ENCODE measurements around the gene CLSTN2. TPM values are rescaled to one million over a fixed set of nuclear protein-coding genes. Genes with fewer than 3 reads are reported as not detected.

The CLSTN2 gene
- total RNA-seq, 1 donor from 2014 or later = 65.0 TPM

DNA sequence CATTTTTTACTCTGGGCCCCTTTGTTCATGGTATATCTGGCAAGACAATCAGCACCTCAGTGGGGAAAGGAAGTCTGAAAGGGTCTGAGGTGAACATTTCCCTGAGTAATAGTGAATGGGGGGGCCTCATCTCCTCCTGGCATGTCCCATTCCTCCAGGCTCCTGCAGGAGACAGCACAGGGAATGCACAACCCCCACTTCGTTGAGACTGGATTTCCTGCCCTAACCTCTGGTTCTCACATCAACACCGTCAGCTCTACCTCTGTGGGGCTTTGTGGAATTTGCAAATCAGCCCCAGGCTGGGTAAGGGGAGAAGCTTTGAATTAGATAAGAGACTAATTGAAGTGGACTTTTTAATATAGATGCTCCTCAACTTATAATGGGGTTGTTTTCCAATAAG is 574.5 kb downstream of the CLSTN2 start:
- H3K36me3 Mint-ChIP-seq (ENCODE audit: low read depth) = peaks cover 3% of the 10 kb centered on the region
- DNase-seq (ENCODE audit: low spot score) = no peak
- peaks cover 32% of the 10 kb centered on the region for H3K4me1 Mint-ChIP-seq (ENCODE audit: low read depth)
- peaks cover 9% of the 10 kb centered on the region for H3K9me3 Mint-ChIP-seq (ENCODE audit: low read depth)
- H3K4me3 Mint-ChIP-seq (ENCODE audit: unreplicated experiment) = no peak overlapping the region
- H3K27ac Mint-ChIP-seq (ENCODE audit: unreplicated experiment) = no peak overlapping the region
- TF ChIP-seq, protein P1, sequence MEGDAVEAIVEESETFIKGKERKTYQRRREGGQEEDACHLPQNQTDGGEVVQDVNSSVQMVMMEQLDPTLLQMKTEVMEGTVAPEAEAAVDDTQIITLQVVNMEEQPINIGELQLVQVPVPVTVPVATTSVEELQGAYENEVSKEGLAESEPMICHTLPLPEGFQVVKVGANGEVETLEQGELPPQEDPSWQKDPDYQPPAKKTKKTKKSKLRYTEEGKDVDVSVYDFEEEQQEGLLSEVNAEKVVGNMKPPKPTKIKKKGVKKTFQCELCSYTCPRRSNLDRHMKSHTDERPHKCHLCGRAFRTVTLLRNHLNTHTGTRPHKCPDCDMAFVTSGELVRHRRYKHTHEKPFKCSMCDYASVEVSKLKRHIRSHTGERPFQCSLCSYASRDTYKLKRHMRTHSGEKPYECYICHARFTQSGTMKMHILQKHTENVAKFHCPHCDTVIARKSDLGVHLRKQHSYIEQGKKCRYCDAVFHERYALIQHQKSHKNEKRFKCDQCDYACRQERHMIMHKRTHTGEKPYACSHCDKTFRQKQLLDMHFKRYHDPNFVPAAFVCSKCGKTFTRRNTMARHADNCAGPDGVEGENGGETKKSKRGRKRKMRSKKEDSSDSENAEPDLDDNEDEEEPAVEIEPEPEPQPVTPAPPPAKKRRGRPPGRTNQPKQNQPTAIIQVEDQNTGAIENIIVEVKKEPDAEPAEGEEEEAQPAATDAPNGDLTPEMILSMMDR (IDR thresholded peaks at IDR 0.05) = no peak
- no peaks in the 10 kb centered on the region for H3K27me3 Mint-ChIP-seq (ENCODE audit: low read depth)

DNA sequence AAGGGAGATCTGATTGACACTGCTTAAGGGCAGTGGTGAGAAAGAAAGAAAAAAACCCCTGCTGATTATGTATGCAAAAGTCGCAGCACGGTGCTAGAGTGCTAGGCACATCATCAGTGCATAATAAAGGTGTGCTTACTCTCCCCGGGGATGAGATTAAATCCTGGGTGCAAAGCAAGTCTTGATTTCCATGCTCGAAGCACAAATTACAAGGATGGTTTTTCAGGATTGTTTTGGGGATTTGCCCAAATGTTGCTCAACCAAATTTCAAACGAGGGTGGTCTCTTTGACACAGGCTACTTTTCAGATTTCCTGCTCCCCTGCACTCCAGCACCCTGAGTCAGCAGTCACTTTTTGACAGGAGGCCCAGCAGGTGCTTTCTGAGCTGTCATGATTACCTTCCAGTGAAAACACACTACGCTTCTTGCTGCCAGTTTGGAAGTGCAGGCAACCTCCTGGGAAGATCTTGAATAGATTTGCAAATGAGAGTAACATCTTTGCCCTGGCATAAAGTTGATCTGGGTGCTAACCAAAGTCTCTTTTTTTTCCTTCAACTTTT is 575.4 kb downstream of the CLSTN2 start:
- peaks cover 3% of the 10 kb centered on the region for H3K36me3 Mint-ChIP-seq (ENCODE audit: low read depth)
- TF ChIP-seq, protein P1 (IDR thresholded peaks at IDR 0.05) = no peak
- no peak overlapping the region for H3K27ac Mint-ChIP-seq (ENCODE audit: unreplicated experiment)
- peaks cover 24% of the 10 kb centered on the region for H3K4me1 Mint-ChIP-seq (ENCODE audit: low read depth)
- H3K27me3 Mint-ChIP-seq (ENCODE audit: low read depth) = no peaks in the 10 kb centered on the region
- peaks cover 15% of the 10 kb centered on the region for H3K9me3 Mint-ChIP-seq (ENCODE audit: low read depth)
- H3K4me3 Mint-ChIP-seq (ENCODE audit: unreplicated experiment) = no peak overlapping the region
- no peak for DNase-seq (ENCODE audit: low spot score)

DNA sequence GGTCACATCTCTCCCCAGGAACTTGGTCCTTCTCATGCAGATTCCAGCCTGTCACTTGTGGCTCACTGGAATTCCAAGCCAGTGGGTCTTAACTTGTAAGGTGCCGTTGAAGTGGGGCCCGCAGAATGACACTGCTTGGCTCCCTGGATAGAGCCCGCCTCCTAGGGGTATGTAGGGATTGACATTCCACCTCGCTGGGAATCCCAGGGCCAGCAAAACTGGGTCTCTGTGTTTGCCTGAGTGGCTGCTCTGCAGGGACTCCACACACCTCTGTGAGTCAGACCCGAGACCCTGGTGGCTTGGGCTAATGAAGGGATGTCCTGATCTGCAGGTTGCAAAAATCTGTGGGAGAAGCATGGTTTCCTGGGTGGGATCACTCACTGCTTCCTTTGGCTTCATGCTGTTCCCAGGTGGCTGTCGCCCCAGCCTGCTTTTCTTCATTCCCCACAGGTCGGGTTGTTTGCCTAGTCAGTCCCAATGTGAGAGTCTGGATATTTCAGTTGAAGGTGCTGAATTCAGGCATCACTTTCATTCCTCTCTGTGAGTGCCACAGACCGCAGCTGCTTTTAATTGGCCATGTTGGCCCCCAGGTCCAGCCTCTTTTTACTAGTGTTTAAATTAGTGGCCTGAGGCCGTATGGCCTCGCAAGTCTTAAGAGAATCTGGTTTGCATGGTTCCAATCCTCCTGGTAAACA is 586.9 kb downstream of the CLSTN2 start:
- no peak for DNase-seq (ENCODE audit: low spot score)
- H3K27ac Mint-ChIP-seq (ENCODE audit: unreplicated experiment) = no peak overlapping the region
- peaks cover 47% of the 10 kb centered on the region for H3K9me3 Mint-ChIP-seq (ENCODE audit: low read depth)
- H3K36me3 Mint-ChIP-seq (ENCODE audit: low read depth) = peaks cover 37% of the 10 kb centered on the region
- TF ChIP-seq, protein P1 (IDR thresholded peaks at IDR 0.05) = no peak
- no peaks in the 10 kb centered on the region for H3K27me3 Mint-ChIP-seq (ENCODE audit: low read depth)
- peaks cover 27% of the 10 kb centered on the region for H3K4me1 Mint-ChIP-seq (ENCODE audit: low read depth)
- H3K4me3 Mint-ChIP-seq (ENCODE audit: unreplicated experiment) = no peak overlapping the region

DNA sequence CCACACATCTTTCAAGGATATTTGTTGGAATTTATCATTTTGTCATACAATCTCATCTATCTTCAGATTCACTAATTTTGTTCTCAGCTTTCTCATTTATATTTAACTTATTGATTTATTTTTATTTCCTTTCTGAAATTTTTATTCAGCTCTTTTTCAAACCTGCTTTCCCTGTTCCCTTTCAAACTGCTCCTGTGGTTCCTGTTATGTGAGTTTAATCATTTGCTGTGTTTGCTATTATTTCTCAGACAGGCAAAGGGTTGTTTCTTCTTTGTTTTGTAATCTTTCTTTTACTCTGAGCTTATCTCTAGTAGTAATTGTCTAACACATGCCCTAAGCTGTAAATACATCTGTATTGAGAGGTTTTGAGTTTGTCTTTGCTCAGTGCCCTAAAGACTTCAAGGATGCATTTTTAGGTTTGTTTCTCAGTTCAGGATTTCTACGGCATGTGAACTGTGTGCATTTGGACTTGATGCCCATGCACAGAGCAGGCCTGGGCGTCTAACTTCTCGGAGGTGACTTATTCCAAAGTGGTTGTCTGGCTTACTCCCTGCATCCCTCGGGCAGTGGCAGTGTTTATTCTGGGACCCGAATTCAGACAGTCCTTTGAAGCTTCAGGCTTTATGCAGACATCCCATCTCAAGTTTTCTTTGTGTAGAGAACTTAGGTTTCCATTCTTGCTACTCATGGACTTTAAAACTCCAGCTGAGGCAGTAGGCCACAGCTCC is 587.8 kb downstream of the CLSTN2 start:
- TF ChIP-seq, protein P1 (IDR thresholded peaks at IDR 0.05) = no peak
- peaks cover 36% of the 10 kb centered on the region for H3K4me1 Mint-ChIP-seq (ENCODE audit: low read depth)
- no peak for DNase-seq (ENCODE audit: low spot score)
- H3K27me3 Mint-ChIP-seq (ENCODE audit: low read depth) = no peaks in the 10 kb centered on the region
- H3K4me3 Mint-ChIP-seq (ENCODE audit: unreplicated experiment) = no peak overlapping the region
- peaks cover 32% of the 10 kb centered on the region for H3K36me3 Mint-ChIP-seq (ENCODE audit: low read depth)
- H3K27ac Mint-ChIP-seq (ENCODE audit: unreplicated experiment) = no peak overlapping the region
- peaks cover 39% of the 10 kb centered on the region for H3K9me3 Mint-ChIP-seq (ENCODE audit: low read depth)

DNA sequence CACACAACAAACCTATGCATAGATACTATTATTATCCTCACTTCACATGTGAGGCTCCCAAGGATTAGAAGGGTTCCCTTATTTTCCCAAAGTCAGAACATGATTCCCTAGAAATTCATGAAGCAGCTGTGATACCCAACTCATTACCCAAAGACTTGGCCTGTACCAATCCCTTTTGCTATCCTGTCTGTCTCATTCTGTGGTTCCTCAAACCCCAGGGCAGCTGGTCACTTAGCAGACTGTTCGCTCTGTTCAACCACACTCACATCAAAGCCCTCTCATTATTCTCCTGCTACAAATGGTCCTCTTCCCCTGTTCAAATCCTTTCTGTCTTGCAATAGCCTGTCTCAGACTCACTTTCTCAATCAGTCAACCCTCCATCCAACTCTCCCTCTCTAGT is 588.6 kb downstream of the CLSTN2 start:
- Mint-ChIP-seq H3K27me3 (ENCODE audit: low read depth) (no peaks in the 10 kb centered on the region), H3K36me3 (ENCODE audit: low read depth) (peaks cover 27% of the 10 kb centered on the region), H3K4me3 (ENCODE audit: unreplicated experiment) (no peak overlapping the region), H3K27ac (ENCODE audit: unreplicated experiment) (no peak overlapping the region), H3K9me3 (ENCODE audit: low read depth) (peaks cover 34% of the 10 kb centered on the region), H3K4me1 (ENCODE audit: low read depth) (peaks cover 43% of the 10 kb centered on the region)
- no peak for DNase-seq (ENCODE audit: low spot score)
- TF ChIP-seq, protein P1 (IDR thresholded peaks at IDR 0.05) = no peak
